HG02840 (cell line): ENCODE results near the gene ZNF487.
"Not testable (repeated sequence)": the region's sequence is repeated elsewhere in the genome, so short reads cannot be mapped to it uniquely, and the experiment has no call there.

Experiments used
- ATAC-seq: cut with Tn5 transposase; IDR thresholded peaks from one replicate; pipeline ENCODE4 v1.9.1; 2021; ENCODE audit warnings: mild to moderate bottlenecking, moderate library complexity, moderate number of reproducible peaks; ENCODE audit not compliant: unreplicated experiment, low FRiP score

ZNF487 gene

GRCh38 chr10:43436291-43437140 lies at the start of gene ZNF487:
Gene ZNF487, plus strand, starts transcription at chr10:43437111. Its CDS starts 38,703 bp downstream, at chr10:43475814.
- ATAC-seq: peak; percentile 97

- no peak for ATAC-seq
Measured at GRCh38 chr10:43387678-43388032, 49.3 kb upstream of the ZNF487 start.

- ATAC-seq: no peak
Measured at GRCh38 chr10:43389867-43390266, 47.0 kb upstream of the ZNF487 start.

GRCh38 chr10:43390333-43390732 lies 46.6 kb upstream of the ZNF487 start:
- ATAC-seq: no peak

DNA sequence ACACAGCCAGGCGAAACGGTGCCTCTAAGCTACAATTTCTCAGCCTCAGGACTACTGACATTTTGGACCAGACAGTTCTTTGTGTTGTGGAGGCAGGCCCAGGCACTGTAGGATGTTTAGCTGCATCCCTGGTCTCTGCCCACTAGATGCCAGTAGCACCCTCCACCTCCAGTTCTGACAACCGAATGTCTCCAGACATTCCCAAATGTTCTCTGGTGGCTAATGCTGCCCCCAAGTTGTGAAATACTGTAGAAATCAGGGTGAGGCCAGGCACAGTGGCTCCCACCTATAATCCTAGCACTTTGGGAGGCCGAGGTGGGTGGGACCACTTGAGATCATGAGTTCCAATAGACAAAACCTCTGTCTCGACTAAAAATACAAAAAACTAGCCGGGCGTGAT lies 46.2 kb upstream of the ZNF487 start:
- ATAC-seq: no peak

- no peak for ATAC-seq
Measured at GRCh38 chr10:43391496-43391895, 45.4 kb upstream of the ZNF487 start.

GRCh38 chr10:43392748-43393147 lies 44.2 kb upstream of the ZNF487 start:
- ATAC-seq: no peak

- ATAC-seq: not testable (repeated sequence)
Measured at GRCh38 chr10:43393186-43393585, 43.7 kb upstream of the ZNF487 start.

- ATAC-seq: no peak
Measured at GRCh38 chr10:43393606-43394360, 43.1 kb upstream of the ZNF487 start.

GRCh38 chr10:43394868-43395267 lies 42.0 kb upstream of the ZNF487 start:
- ATAC-seq: no peak

DNA sequence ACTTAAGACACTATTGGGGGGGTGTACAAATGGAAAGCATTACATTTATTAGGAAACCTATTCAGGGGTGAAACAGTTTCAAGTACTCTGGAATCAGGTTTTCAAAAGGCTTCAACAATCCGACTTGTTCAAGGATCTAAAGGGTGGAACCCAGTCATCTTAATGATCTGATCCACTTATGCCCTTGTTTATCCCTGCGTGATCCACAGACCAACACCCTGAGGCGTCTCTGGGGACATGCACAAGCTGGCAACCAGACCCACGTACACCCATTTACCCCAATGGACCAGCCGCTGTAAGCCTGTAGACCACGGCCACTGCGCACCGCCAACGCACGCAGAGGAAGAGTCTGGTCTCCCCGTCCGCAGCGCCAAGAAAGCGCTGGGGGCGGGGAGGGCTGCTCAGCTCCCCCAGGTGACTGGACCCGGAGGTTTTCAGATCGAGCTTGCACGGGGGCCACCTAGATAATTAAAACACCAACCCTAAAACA lies 41.3 kb upstream of the ZNF487 start:
- ATAC-seq: no peak

DNA sequence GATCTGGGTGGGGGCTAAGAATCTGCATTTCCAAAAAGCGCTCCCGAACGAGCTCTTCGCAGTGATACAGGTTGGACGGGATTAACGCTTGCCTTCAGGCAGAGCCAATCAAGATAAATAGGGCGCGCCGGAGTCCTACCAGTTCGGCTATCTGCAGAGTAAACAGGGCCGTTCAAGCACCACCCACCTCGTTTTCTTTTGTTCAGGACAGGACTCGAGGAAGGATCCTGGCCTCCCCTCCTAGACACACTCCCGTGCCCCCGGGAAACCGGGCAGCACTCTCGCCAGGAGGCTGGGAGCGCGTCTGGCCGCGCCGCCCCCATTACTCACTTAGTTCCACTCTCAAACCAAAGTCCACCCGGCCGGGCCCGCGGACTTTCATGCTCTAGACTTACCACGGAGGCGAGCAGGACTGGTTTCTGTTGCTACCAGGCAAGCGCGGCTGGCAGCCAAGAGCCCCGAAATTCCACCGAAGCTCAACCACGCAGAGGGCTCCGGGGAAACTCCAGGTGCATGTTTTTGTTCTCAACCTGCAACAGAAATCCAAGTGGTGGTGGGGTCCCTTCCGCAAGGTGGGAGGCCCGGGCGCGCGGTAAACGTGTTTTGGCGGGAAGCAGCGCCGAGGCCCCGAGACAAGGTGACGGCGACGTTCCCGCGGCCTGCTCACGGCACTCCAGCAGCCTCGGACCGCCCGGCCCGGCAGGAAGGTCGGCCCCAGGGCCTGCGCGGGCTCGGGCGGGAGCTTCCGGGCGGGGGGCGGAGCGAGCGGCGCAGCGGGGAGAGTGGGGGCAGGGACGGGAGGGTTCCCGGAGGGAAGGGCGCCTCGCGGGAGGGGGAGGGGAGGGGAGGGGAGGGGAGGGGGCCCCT lies 40.6 kb upstream of the ZNF487 start:
- peak; percentile 46 for ATAC-seq

- ATAC-seq: peak; percentile 82
Measured at GRCh38 chr10:43396928-43397624, 39.8 kb upstream of the ZNF487 start.

DNA sequence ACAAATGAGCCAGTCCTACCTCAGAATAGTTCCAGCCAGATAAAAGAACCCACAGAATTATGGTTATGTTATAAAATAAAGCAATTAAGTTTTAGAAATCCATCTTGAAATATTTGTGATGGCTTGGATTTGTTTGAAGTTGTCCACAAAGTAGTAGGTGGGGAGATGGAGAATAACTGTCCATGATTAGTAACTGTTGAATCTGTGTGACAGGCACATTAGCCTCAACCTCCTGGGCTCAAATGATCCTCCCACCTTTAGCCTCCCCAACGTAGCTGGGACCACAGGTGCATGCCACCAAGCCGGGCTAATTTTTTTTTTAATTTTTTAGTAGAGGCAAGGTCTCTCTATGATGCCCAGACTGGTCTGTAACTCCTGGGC lies 38.0 kb upstream of the ZNF487 start:
- ATAC-seq: no peak

- no peak for ATAC-seq
Measured at GRCh38 chr10:43399320-43400310, 37.3 kb upstream of the ZNF487 start.

DNA sequence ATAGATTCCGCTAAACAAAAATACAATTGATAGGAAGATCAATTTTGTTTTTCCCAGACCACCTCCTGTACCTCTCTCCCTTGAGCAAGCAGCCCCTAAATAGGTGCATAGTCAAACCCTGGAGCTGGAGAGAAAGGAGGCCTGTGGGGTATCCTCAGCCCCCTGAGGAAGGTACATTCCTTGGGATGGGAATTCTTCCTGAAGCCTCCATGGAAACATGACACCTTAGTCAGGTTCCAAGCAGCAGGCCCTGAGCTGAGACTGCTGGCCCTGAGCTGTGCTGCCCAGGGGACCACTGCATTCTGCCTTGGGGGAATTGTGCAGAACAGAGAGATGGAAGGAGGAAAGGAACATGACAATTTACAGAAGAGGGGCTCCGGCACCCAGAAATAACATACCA lies 35.3 kb upstream of the ZNF487 start:
- ATAC-seq: no peak

DNA sequence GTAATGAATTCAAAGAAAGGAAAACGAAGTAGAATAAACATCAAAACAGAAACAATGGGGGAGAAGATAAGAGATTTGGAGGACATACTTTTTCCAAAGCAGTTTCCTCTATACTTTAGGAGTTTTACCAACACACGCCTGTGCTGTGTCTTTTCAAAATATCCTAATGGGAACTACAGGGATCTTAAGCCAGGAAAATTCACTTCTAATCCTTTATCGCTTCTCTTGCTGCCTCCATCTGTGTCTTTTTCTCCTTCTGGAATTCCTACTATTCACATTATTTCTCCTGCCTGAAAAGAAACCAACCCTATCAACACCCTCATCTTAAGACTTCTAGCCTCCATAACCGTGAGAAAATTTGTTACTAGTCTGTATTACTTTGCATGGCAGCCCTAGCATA lies 34.7 kb upstream of the ZNF487 start:
- no peak for ATAC-seq

- no peak for ATAC-seq
Measured at GRCh38 chr10:43402880-43403452, 33.9 kb upstream of the ZNF487 start.
